Pulmonary artery endothelial cell (primary cell): Measurements from ENCODE around the gene ERMARD. TPM values are rescaled to one million over a fixed set of nuclear protein-coding genes. Genes with fewer than 3 reads are reported as not detected.

ENCODE experiments used
- DNase-seq: peaks from one replicate; pipeline ENCODE4 v3.0.0-alpha.2; 2011; ENCODE audit warnings: low read depth, low spot score
- total RNA-seq: library from RNA; depleted of rRNA; stranded (reverse); fragments of >200 nt; gene quantifications from 2 replicates; pipeline ENCODE4 v1.2.3, GENCODE V29; 2014

Gene ERMARD
- total RNA-seq, 1 donor from 2014 or later, result 17.3 TPM

- DNase-seq, result no peak
These were observed 32.0 kb downstream of the ERMARD start for GRCh38 chr6:169783401-169783800.

- DNase-seq, result no peak
These were observed 32.8 kb downstream of the ERMARD start for GRCh38 chr6:169783971-169784820.

GRCh38 chr6:169784821-169785340 is 33.5 kb downstream of the ERMARD start:
- no peak for DNase-seq

- DNase-seq, result no peak
These were observed 34.1 kb downstream of the ERMARD start for GRCh38 chr6:169785566-169785965.

- no peak for DNase-seq
These were observed 34.9 kb downstream of the ERMARD start for GRCh38 chr6:169786349-169786748.

- DNase-seq, result no peak
These were observed 36.4 kb downstream of the ERMARD start for GRCh38 chr6:169787797-169788196.

GRCh38 chr6:169788809-169789145 is 37.4 kb downstream of the ERMARD start:
- DNase-seq, result no peak

GRCh38 chr6:169789146-169789943 is 37.9 kb downstream of the ERMARD start:
- no peak for DNase-seq

GRCh38 chr6:169789944-169790927 is 38.8 kb downstream of the ERMARD start:
- no peak for DNase-seq

GRCh38 chr6:169791721-169792131 is 40.3 kb downstream of the ERMARD start:
- no peak for DNase-seq

GRCh38 chr6:169792306-169793015 is 41.0 kb downstream of the ERMARD start:
- DNase-seq, result no peak

- no peak for DNase-seq
These were observed 42.0 kb downstream of the ERMARD start for GRCh38 chr6:169793408-169793807.

GRCh38 chr6:169794317-169795055 is 43.1 kb downstream of the ERMARD start:
- DNase-seq, result no peak

- DNase-seq, result no peak
These were observed 43.8 kb downstream of the ERMARD start for GRCh38 chr6:169795196-169795595.

GRCh38 chr6:169798764-169799473 is 47.5 kb downstream of the ERMARD start:
- DNase-seq, result no peak

GRCh38 chr6:169799474-169799926 is 48.1 kb downstream of the ERMARD start:
- DNase-seq, result no peak

- no peak for DNase-seq
These were observed 48.8 kb downstream of the ERMARD start for GRCh38 chr6:169800116-169800667.

GRCh38 chr6:169800668-169801395 is 49.4 kb downstream of the ERMARD start:
- no peak for DNase-seq
